GM21576 (cell line): ENCODE data around the gene DOHH.
"Not testable (repeated sequence)": the region's sequence is repeated elsewhere in the genome, so short reads cannot be mapped to it uniquely, and the experiment has no call there.

Experiments used
- ATAC-seq: cut with Tn5 transposase; IDR thresholded peaks from one replicate; pipeline ENCODE4 v1.9.1; 2021; ENCODE audit warnings: mild to moderate bottlenecking, moderate library complexity; ENCODE audit not compliant: unreplicated experiment

Gene DOHH

GRCh38 chr19:3535235-3535535 lies 34.7 kb upstream of the DOHH start:
- no peak for ATAC-seq

GRCh38 chr19:3534375-3535234 lies 34.1 kb upstream of the DOHH start:
- no peak for ATAC-seq

- no peak for ATAC-seq
Measured at GRCh38 chr19:3533563-3534216, 33.2 kb upstream of the DOHH start.

GRCh38 chr19:3533033-3533432 lies 32.6 kb upstream of the DOHH start:
- no peak for ATAC-seq

DNA sequence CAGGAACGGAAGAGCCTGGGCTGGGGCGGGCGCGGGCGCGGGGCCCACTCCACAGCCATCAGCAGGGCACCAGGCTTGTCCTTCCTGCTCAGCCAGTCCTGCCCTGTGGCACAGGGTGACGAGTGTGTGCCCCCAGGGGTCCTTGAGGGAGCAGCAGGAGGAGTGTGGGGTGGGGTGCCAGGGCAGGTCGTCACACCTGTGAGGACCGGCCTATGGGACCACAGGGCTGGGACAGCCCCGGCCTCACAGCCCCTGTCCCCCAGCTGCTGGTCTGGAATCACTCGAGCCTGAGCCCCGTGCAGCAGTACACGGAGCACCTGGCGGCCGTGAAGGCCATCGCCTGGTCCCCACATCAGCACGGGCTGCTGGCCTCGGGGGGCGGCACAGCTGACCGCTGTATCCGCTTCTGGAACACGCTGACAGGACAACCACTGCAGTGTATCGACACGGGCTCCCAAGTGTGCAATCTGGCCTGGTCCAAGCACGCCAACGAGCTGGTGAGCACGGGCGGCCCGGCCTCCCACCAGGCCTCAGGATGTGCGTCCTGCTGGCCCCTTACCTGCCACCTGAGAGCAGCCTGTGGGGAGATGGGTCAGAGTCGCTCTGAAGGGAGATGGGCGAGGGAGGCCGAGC lies 31.8 kb upstream of the DOHH start:
- no peak for ATAC-seq

DNA sequence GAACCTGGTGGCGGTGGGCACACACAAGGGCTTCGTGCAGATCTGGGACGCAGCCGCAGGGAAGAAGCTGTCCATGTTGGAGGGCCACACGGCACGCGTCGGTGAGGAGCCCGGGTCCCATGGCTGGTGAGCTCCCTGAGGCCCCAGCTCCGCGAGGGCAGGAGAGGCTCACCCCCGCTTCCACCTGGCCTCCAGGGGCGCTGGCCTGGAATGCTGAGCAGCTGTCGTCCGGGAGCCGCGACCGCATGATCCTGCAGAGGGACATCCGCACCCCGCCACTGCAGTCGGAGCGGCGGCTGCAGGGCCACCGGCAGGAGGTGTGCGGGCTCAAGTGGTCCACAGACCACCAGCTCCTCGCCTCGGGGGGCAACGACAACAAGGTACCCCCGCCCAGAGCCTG lies 31.2 kb upstream of the DOHH start:
- ATAC-seq = no peak

DNA sequence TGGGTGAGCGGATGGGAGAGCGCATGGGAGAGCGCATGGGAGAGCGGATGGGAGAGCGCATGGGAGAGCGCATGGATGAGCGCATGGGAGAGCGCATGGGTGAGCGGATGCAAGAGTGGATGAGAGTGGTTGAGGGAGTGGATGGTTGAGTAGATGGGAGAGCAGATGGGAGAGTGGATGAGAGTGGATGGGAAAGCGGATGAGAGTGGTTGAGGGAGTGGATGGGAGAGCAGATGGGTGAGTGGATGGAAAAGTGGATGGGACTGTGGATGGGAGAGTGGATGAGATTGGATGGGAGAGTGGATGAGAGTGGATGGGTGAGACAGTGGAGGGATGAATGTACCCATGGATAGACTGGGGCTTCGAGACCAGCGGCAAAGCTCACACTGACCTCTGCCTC lies 29.9 kb upstream of the DOHH start:
- ATAC-seq = no peak

- ATAC-seq = not testable (repeated sequence)
Measured at GRCh38 chr19:3529299-3529698, 28.8 kb upstream of the DOHH start.

DNA sequence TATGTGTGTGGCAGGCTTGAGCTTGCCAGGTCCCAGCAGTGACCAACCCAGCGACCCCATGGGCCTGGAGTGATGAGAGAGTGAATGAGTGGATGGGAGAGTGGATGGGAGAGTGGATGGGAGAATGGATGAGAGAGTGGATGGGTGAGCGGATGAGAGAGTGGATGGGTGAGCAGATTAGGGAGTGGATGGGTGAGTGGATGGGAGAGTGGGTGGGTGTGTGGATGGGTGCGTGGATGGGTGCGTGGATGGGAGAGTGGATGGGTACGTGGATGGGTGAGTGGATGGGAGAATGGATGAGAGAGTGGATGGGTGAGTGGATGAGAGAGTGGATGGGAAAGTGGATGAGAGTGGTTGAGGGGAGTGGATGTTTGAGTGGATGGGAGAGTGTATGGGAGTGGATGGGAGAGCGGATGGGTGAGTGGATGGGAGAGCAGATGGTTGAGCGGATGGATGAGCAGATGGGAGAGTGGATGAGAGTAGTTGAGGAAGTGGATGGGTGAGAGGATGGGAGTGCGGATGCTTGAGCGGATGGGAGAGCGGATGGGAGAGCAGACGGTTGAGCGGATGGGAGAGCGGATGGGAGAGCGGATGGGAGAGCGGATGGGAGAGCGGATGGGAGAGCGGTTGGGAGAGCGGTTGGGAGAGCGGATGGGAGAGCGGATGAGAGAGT lies 28.2 kb upstream of the DOHH start:
- no peak for ATAC-seq

DNA sequence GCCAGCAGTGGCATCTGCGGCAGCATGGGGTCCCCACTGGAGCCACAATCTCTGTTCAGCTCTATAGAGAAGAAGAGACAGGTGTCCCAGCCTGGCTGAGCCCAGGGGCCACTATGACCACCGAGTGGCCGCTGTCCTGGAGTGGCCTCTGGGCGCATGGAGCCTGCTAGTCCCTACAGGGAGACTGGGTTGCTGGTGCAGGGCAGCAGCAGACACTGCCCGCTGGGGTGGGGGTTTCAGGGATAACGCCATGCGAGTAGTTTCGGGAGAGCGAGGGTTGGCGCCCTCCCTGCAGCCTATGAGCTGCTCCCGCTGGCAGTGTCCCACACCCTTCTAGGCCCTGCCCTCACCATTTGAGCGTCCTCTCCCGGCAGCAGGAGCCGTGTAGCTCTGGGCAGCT lies 27.6 kb upstream of the DOHH start:
- ATAC-seq = no peak

DNA sequence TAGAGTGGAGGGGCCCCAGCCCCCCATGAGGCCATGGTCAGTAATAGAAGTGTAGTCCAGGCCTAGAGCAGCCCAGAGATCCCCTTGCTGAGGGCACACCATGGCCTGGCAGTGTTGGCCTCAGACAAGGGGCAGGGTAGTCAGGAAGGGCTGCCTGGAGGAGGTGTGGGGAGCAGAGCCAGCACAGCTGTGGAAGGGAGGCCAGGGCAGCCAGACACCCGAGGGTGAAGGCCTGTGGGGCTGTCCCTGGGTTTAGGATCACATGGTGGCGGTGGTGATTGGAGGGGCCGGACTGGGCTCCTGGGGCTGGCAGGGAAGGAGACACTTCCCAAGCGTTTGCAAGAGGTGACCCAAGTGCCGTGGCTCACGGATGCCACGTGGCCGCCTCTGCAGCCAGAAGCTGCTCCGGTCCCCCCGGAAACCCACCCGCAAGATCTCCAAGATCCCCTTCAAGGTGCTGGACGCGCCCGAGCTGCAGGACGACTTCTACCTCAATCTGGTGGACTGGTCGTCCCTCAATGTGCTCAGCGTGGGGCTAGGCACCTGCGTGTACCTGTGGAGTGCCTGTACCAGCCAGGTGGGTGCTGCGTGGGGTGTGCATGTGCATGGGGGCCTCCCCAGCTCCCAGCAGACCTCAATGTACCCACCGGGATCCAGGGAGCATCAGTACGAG lies 26.9 kb upstream of the DOHH start:
- no peak for ATAC-seq

- ATAC-seq = no peak
Measured at GRCh38 chr19:3526507-3527237, 26.2 kb upstream of the DOHH start.

DNA sequence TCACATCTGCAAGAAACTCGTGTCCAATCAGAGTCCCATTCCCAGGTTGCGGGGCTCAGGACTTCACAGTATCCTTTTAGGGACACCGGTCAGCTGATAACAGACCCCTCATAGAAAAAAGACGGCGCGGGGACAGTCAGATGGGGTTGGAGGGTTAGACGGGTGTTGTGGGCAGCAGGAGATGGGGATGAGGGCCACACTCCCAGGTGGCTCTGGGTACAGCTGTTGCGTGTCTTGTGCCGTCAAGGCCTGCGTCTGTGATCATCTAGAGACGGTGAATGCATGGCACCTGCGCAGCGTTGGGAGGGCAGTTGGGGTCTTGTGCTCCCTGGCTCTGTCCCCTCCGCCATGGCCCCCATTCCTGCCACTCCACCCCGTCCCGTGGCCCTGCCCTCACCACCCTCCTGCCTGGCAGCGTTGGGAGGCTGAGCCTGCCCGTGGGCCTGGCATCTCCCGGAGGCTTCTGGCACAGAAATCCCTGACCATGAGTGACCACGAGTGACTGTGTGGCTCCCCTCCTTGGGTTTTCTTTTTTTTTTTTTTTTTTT lies 24.5 kb upstream of the DOHH start:
- no peak for ATAC-seq

- ATAC-seq = no peak
Measured at GRCh38 chr19:3524078-3524842, 23.8 kb upstream of the DOHH start.

GRCh38 chr19:3523361-3524077 lies 23.0 kb upstream of the DOHH start:
- no peak for ATAC-seq

DNA sequence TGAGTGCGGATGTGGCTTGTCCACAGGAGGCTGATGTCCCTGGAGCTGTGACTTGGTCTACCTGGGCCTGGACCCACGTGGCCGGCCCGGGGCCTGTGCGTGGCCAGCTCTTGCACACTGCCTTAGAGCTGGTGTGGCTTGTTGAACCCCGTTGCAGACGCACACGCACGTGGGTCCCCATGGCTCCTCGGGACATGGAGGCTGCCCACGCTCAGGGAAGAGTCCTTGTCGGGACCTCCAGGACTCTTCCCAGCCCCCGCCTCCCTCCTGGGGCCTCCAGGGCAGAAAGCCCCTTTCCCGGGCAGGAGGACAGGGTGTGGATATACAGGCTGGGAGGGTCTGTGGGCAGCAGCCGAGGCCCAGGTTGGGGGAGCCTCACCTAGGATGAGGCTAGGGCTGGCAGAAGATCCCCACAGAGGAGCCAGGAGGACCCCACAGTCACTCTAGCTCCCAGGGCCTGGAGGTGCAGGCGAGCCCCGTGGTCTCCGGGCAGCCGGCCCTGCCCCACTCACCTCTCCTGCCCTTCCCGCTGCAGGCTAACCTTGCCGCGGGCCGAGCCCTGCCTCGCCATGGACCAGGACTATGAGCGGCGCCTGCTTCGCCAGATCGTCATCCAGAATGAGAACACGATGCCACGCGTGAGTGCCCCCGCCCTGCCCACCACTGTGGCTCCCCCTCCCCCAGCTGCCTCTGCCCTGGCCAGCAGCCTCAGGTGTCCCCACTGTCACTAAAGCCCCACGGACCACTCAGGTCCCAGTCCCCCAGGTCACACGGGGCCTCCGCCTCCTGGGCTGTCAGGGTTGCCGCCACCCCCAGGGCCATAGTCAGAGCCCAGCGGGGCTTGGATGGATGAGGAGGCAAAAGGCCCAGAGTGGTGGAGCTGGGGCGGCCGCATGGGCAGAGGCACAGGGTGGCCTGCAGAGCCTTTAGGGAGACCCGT lies 22.2 kb upstream of the DOHH start:
- no peak for ATAC-seq

- ATAC-seq = no peak
Measured at GRCh38 chr19:3521104-3521445, 20.6 kb upstream of the DOHH start.
